SU-DHL-6 (cell line): ENCODE measurements around the gene FSTL4.

Experiments used
- H2AFZ ChIP-seq: fragments of 200-600 bp; sonication (generic); 2 replicates; pipeline ENCODE4 v1.6.1; 2014; ENCODE audit warnings: low read depth, mild to moderate bottlenecking, moderate library complexity, mixed read lengths, antibody characterized with exemption, low read length; ENCODE audit not compliant: severe bottlenecking
- H3F3A ChIP-seq: fragments of 200-600 bp; shearing (Covaris generic); 2 replicates; pipeline ENCODE4 v1.6.0; 2016; ENCODE audit warnings: antibody characterized with exemption, mild to moderate bottlenecking; ENCODE audit not compliant: insufficient read depth
- H3K27ac ChIP-seq: fragments of 200-600 bp; sonication (generic); 2 replicates; pipeline ENCODE4 v1.5.1; 2016; ENCODE audit warnings: low read depth, mild to moderate bottlenecking, low read length, moderate library complexity, mixed read lengths
- H3K27me3 ChIP-seq: fragments of 200-600 bp; sonication (generic), shearing (Covaris generic); 2 replicates; pipeline ENCODE4 v1.6.0; 2014; ENCODE audit warnings: mild to moderate bottlenecking, low read length
- H3K36me3 ChIP-seq: fragments of 200-600 bp; sonication (generic); 2 replicates; pipeline ENCODE4 v1.6.1; 2014; ENCODE audit warnings: mild to moderate bottlenecking, low read length, mixed read lengths
- H3K4me2 ChIP-seq: fragments of 300-600, 200-600 bp; shearing (Covaris generic), sonication (generic); 2 replicates; pipeline ENCODE4 v1.6.0; 2014; ENCODE audit warnings: low read length, low read depth, mild to moderate bottlenecking; ENCODE audit not compliant: poor library complexity, severe bottlenecking
- H3K4me3 ChIP-seq: fragments of 200-600 bp; sonication (generic); 2 replicates; pipeline ENCODE4 v1.5.1; 2014; ENCODE audit warnings: antibody characterized with exemption, low read length, mild to moderate bottlenecking, mixed read lengths; ENCODE audit not compliant: insufficient read depth, poor library complexity, severe bottlenecking
- H3K79me2 ChIP-seq: fragments of 200-600 bp; sonication (generic); 2 replicates; pipeline ENCODE4 v1.6.1; 2014; ENCODE audit warnings: mild to moderate bottlenecking, low read length, moderate library complexity; ENCODE audit not compliant: insufficient read depth
- H3K9ac ChIP-seq: fragments of 200-600 bp; sonication (generic); 2 replicates; pipeline ENCODE4 v1.7.0; 2014; ENCODE audit warnings: mild to moderate bottlenecking, low read length
- H3K9me2 ChIP-seq: fragments of 200-600 bp; sonication (generic); replicated peaks from 2 replicates; pipeline ENCODE4 v1.6.1; 2014; ENCODE audit warnings: low read length; ENCODE audit not compliant: insufficient read depth
- H3K9me3 ChIP-seq: fragments of 200-600 bp; sonication (generic); 2 replicates; pipeline ENCODE4 v1.6.1; 2014; ENCODE audit warnings: low read length, mixed read lengths; ENCODE audit not compliant: insufficient read depth
- H4K20me1 ChIP-seq: fragments of 200-600 bp; sonication (generic); 2 replicates; pipeline ENCODE4 v1.6.1; 2014; ENCODE audit warnings: low read depth, mild to moderate bottlenecking, antibody characterized with exemption, low read length, moderate library complexity, mixed read lengths
- CTCF ChIP-seq: fragments of 200-600 bp; sonication (generic); IDR thresholded peaks from one replicate; pipeline ENCODE4 v1.5.1; 2017; ENCODE audit warnings: antibody characterized with exemption, mild to moderate bottlenecking, low read length, moderate library complexity; ENCODE audit not compliant: insufficient read depth, poor library complexity, severe bottlenecking
- EZH2phosphoT487 ChIP-seq: fragments of 200-600 bp; sonication (generic), shearing (Covaris generic); conservative IDR thresholded peaks from 2 replicates; pipeline ENCODE4 v1.6.1; 2018; ENCODE audit warnings: mild to moderate bottlenecking, antibody characterized with exemption, low read length, moderate library complexity, mixed read lengths

FSTL4 gene

GRCh38 chr5:133236976-133237375, 375.4 kb downstream of the FSTL4 start:
- no peak overlapping the region for H3K4me2 ChIP-seq
- no peak overlapping the region for H3K9ac ChIP-seq
- no peaks in the 10 kb centered on the region for H3K36me3 ChIP-seq
- no peaks in the 10 kb centered on the region for H3F3A ChIP-seq
- TF ChIP-seq EZH2phosphoT487 (no peak), CTCF (no peak)
- H4K20me1 ChIP-seq = no peaks in the 10 kb centered on the region
- no peaks in the 10 kb centered on the region for H3K79me2 ChIP-seq
- H3K9me2 ChIP-seq = no peaks in the 10 kb centered on the region
- no peaks in the 10 kb centered on the region for H3K9me3 ChIP-seq
- H2AFZ ChIP-seq = no peak overlapping the region
- H3K4me3 ChIP-seq = no peak overlapping the region
- no peaks in the 10 kb centered on the region for H3K27me3 ChIP-seq
- H3K27ac ChIP-seq = no peak overlapping the region

- Histone ChIP-seq H3K9ac (no peak overlapping the region), H3K27me3 (no peaks in the 10 kb centered on the region), H3F3A (no peaks in the 10 kb centered on the region), H3K4me2 (no peak overlapping the region), H3K36me3 (no peaks in the 10 kb centered on the region), H3K9me3 (no peaks in the 10 kb centered on the region), H3K9me2 (no peaks in the 10 kb centered on the region), H3K79me2 (no peaks in the 10 kb centered on the region), H4K20me1 (no peaks in the 10 kb centered on the region), H3K27ac (no peak overlapping the region), H3K4me3 (no peak overlapping the region), H2AFZ (no peak overlapping the region)
- no peak for TF ChIP-seq CTCF
- TF ChIP-seq EZH2phosphoT487 = no peak
Observed at GRCh38 chr5:133236541-133236951, 375.8 kb downstream of the FSTL4 start.

- no peak overlapping the region for H3K27ac ChIP-seq
- H3K9me3 ChIP-seq = no peaks in the 10 kb centered on the region
- no peaks in the 10 kb centered on the region for H4K20me1 ChIP-seq
- H3K4me2 ChIP-seq = no peak overlapping the region
- no peaks in the 10 kb centered on the region for H3F3A ChIP-seq
- no peak overlapping the region for H3K4me3 ChIP-seq
- no peaks in the 10 kb centered on the region for H3K36me3 ChIP-seq
- no peak overlapping the region for H3K9ac ChIP-seq
- no peaks in the 10 kb centered on the region for H3K79me2 ChIP-seq
- no peak overlapping the region for H2AFZ ChIP-seq
- no peaks in the 10 kb centered on the region for H3K27me3 ChIP-seq
- no peak for TF ChIP-seq EZH2phosphoT487
- no peak for TF ChIP-seq CTCF
- no peaks in the 10 kb centered on the region for H3K9me2 ChIP-seq
Observed at GRCh38 chr5:133235696-133236426, 376.5 kb downstream of the FSTL4 start.
